Neural crest cell (in vitro differentiated cells): Measurements from ENCODE around the gene ZIC1. TPM values are rescaled to one million over a fixed set of nuclear protein-coding genes. Genes with fewer than 3 reads are reported as not detected.

ENCODE experiments used
- DNase-seq: peaks from one replicate; pipeline ENCODE4 v3.0.0; 2021; ENCODE audit warnings: low read depth, mixed read lengths, low spot score
- H3K27ac Mint-ChIP-seq: one replicate; pipeline ENCODE4 v1.8.0; 2021; ENCODE audit warnings: mild to moderate bottlenecking, mixed read lengths; ENCODE audit not compliant: unreplicated experiment
- H3K27me3 Mint-ChIP-seq: 2 replicates; pipeline ENCODE4 v1.8.0; 2021; ENCODE audit warnings: low read depth, mild to moderate bottlenecking, mixed read lengths
- H3K36me3 Mint-ChIP-seq: 2 replicates; pipeline ENCODE4 v1.8.0; 2021; ENCODE audit warnings: low read depth, mild to moderate bottlenecking, mixed read lengths
- H3K4me1 Mint-ChIP-seq: 2 replicates; pipeline ENCODE4 v1.8.0; 2021; ENCODE audit warnings: mixed read lengths
- H3K4me3 Mint-ChIP-seq: one replicate; pipeline ENCODE4 v1.8.0; 2021; ENCODE audit warnings: mild to moderate bottlenecking, mixed read lengths
- H3K9me3 Mint-ChIP-seq: 2 replicates; pipeline ENCODE4 v1.8.0; 2021; ENCODE audit warnings: mixed read lengths
- CTCF ChIP-seq: fragments of 200-600 bp; sonication (generic); conservative IDR thresholded peaks from 2 replicates; pipeline ENCODE4 v1.5.0; 2021; ENCODE audit warnings: antibody characterized with exemption, mild to moderate bottlenecking
- total RNA-seq: library from RNA; stranded (reverse); gene quantifications from 2 replicates; pipeline ENCODE4 v1.2.1, GENCODE V29; 2021

Gene ZIC1
- total RNA-seq, 1 donor from 2014 or later, result 54.3 TPM

- no peak overlapping the region for H3K4me3 Mint-ChIP-seq
- no peak overlapping the region for H3K27ac Mint-ChIP-seq
These were observed 15.6 kb downstream of the ZIC1 start for GRCh38 chr3:147424581-147425387.

GRCh38 chr3:147425388-147425850, 16.3 kb downstream of the ZIC1 start:
- Mint-ChIP-seq H3K36me3 (no peaks in the 10 kb centered on the region), H3K4me1 (peaks cover 26% of the 10 kb centered on the region), H3K27ac (no peak overlapping the region), H3K27me3 (peaks cover 95% of the 10 kb centered on the region), H3K4me3 (no peak overlapping the region), H3K9me3 (no peaks in the 10 kb centered on the region)
- TF ChIP-seq CTCF, result no peak
- no peak for DNase-seq

More at GRCh38 chr3:147424581-147425387, 15.6 kb downstream of the ZIC1 start:
- DNase-seq, result no peak
- no peak for TF ChIP-seq CTCF
- peaks cover 29% of the 10 kb centered on the region for H3K4me1 Mint-ChIP-seq
- no peaks in the 10 kb centered on the region for H3K9me3 Mint-ChIP-seq
- peaks cover 95% of the 10 kb centered on the region for H3K27me3 Mint-ChIP-seq
- no peaks in the 10 kb centered on the region for H3K36me3 Mint-ChIP-seq

GRCh38 chr3:147426931-147427330, 17.8 kb downstream of the ZIC1 start:
- peaks cover 19% of the 10 kb centered on the region for H3K4me1 Mint-ChIP-seq
- DNase-seq, result no peak
- no peak overlapping the region for H3K4me3 Mint-ChIP-seq
- H3K27me3 Mint-ChIP-seq, result peaks cover 92% of the 10 kb centered on the region
- H3K36me3 Mint-ChIP-seq, result no peaks in the 10 kb centered on the region
- TF ChIP-seq CTCF, result no peak
- H3K27ac Mint-ChIP-seq, result no peak overlapping the region
- no peaks in the 10 kb centered on the region for H3K9me3 Mint-ChIP-seq

GRCh38 chr3:147427746-147428145, 18.6 kb downstream of the ZIC1 start:
- Mint-ChIP-seq H3K9me3 (no peaks in the 10 kb centered on the region), H3K4me3 (no peak overlapping the region), H3K27me3 (peaks cover 91% of the 10 kb centered on the region), H3K27ac (no peak overlapping the region), H3K4me1 (peaks cover 11% of the 10 kb centered on the region), H3K36me3 (no peaks in the 10 kb centered on the region)
- no peak for TF ChIP-seq CTCF
- no peak for DNase-seq

GRCh38 chr3:147428326-147428725, 19.2 kb downstream of the ZIC1 start:
- H3K4me1 Mint-ChIP-seq, result peaks cover 5% of the 10 kb centered on the region
- no peak for TF ChIP-seq CTCF
- H3K36me3 Mint-ChIP-seq, result no peaks in the 10 kb centered on the region
- no peak overlapping the region for H3K27ac Mint-ChIP-seq
- no peaks in the 10 kb centered on the region for H3K9me3 Mint-ChIP-seq
- no peak for DNase-seq
- no peak overlapping the region for H3K4me3 Mint-ChIP-seq
- H3K27me3 Mint-ChIP-seq, result peaks cover 86% of the 10 kb centered on the region
